Caco-2 (cell line): ENCODE measurements around the gene ANTXRL. TPM values are rescaled to one million over a fixed set of nuclear protein-coding genes. Genes with fewer than 3 reads are reported as not detected.
"Not testable (repeated sequence)": the region's sequence is repeated elsewhere in the genome, so short reads cannot be mapped to it uniquely, and the experiment has no call there.

ENCODE experiments used
- BruUV-seq: library from RNA; stranded (reverse); fragments of 400-500 nt; replicated peaks from 2 replicates; lab custom pipeline; 2021; lab: Mats Ljungman, UMichigan
- CTCF ChIA-PET: fragments of 300-600 bp; sonication (Branson Sonifier 250); formaldehyde crosslinking; loops from one replicate; lab custom pipeline; 2022; ENCODE audit warnings: antibody characterized with exemption; lab: Charles Lee
- POLR2A ChIA-PET: fragments of 300-600 bp; sonication (Branson Sonifier 250); formaldehyde crosslinking; loops from one replicate; lab custom pipeline; 2022; ENCODE audit warnings: antibody characterized with exemption; lab: Charles Lee
- DNase-seq, 2 experiments: peaks; one replicate each; pipeline versions ENCODE4 v3.0.0 to v3.0.0-alpha.2; 2020 to 2022
- H3K27me3 ChIP-seq: replicated peaks from 2 replicates; pipeline ENCODE4 v1.6.0; 2011; ENCODE audit warnings: low read length; ENCODE audit not compliant: control insufficient read depth, insufficient read depth
- H3K36me3 ChIP-seq: 2 replicates; pipeline ENCODE4 v1.5.1; 2011; ENCODE audit warnings: low read length; ENCODE audit not compliant: control insufficient read depth, insufficient read depth
- H3K4me1 ChIP-seq: fragments of 250-450 bp; sonication (Bioruptor Pico); 2 replicates; pipeline ENCODE4 v1.5.1; 2020; ENCODE audit warnings: mild to moderate bottlenecking
- H3K4me3 ChIP-seq: 2 replicates; pipeline ENCODE4 v1.5.1; 2011; ENCODE audit warnings: low read depth, mild to moderate bottlenecking, control low read depth, low read length
- H3K9me3 ChIP-seq: fragments of 250-450 bp; sonication (Bioruptor Pico); 2 replicates; pipeline ENCODE4 v1.5.1; 2020; ENCODE audit warnings: mild to moderate bottlenecking, moderate library complexity
- H3K27ac Mint-ChIP-seq: one replicate; pipeline ENCODE4 v1.8.0; 2022; ENCODE audit warnings: mixed read lengths; ENCODE audit not compliant: unreplicated experiment
- H3K27me3 Mint-ChIP-seq: one replicate; pipeline ENCODE4 v1.8.0; 2022; ENCODE audit warnings: mixed read lengths; ENCODE audit not compliant: insufficient read depth, unreplicated experiment
- H3K36me3 Mint-ChIP-seq: one replicate; pipeline ENCODE4 v1.8.0; 2022; ENCODE audit warnings: mild to moderate bottlenecking, mixed read lengths; ENCODE audit not compliant: insufficient read depth, unreplicated experiment
- H3K4me1 Mint-ChIP-seq: one replicate; pipeline ENCODE4 v1.8.0; 2022; ENCODE audit warnings: low read depth, mixed read lengths; ENCODE audit not compliant: unreplicated experiment
- H3K4me3 Mint-ChIP-seq: one replicate; pipeline ENCODE4 v1.8.0; 2022; ENCODE audit warnings: mild to moderate bottlenecking, moderate library complexity, mixed read lengths; ENCODE audit not compliant: unreplicated experiment
- H3K9me3 Mint-ChIP-seq: one replicate; pipeline ENCODE4 v1.8.0; 2022; ENCODE audit warnings: mixed read lengths; ENCODE audit not compliant: unreplicated experiment
- intact Hi-C: fragments of 100-400 bp; cut with micrococcal nuclease; formaldehyde crosslinking; loops from one replicate; pipeline ENCODE4 v1.10.0; 2022; ENCODE audit not compliant: unreplicated experiment
- total RNA-seq: library from RNA; stranded (reverse); gene quantifications from 2 replicates; pipeline ENCODE4 v1.2.3, GENCODE V29; 2022

ANTXRL gene
- total RNA-seq, 1 experiment from 2014 or later: not detected

DNA sequence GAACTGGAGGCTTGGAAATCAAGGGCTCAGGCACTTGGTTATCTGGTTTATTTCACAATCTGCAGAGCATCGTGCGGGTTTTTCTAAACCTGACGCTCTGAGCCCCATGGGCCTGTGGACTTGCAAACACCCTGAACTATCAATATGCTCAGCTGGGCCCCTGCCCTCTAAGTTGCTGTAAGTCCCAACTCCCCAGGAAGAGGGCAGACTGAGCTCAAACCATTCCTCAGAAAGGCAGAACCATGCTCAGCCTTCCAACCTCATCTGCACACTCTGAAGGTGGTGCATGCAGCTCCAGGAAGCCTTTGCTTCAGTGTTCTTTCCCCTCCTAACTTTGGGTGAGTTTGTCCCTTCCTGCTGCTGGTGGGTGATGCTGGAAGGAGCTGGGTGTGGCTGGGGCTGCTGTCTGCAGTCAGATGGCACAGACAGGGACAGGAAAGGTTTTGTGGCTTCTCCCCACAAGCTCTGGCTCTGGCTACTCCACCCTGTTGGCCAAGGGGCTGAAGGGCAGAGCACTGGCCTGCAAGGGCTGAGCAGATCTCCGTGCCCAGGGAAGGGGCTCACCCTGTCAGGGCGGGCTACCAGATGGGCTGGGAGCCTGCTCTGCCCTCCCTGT lies 92.5 kb downstream of the ANTXRL start:
- not testable (repeated sequence) for H3K36me3 Mint-ChIP-seq

More for the DNA sequence above, 92.5 kb downstream of the ANTXRL start:
- H3K9me3 Mint-ChIP-seq, intact Hi-C loops, H3K4me3 Mint-ChIP-seq, H3K4me1 ChIP-seq, BruUV-seq, CTCF ChIA-PET, H3K27me3 Mint-ChIP-seq, POLR2A ChIA-PET, H3K4me3 ChIP-seq, H3K9me3 ChIP-seq, DNase-seq, H3K27me3 ChIP-seq, H3K27ac Mint-ChIP-seq, H3K36me3 ChIP-seq, H3K4me1 Mint-ChIP-seq: not testable (repeated sequence)

Other genes with a start within 250 kb of the ANTXRL start
- 0.84 and 4.0 TPM in 2 replicates for gene MSMB, start 240.7 kb upstream of the ANTXRL start, total RNA-seq
- gene ANXA8L1, start 88.8 kb downstream of the ANTXRL start, total RNA-seq: 8.7 and 17.4 TPM in 2 replicates
- gene NPY4R, start 179.0 kb downstream of the ANTXRL start, total RNA-seq: 0.23 and 0.56 TPM in 2 replicates